Measurements from ENCODE around the gene FER.
A peak's percentile ranks its signal among the peaks of the same experiment; 100 is the strongest.
"Not testable (repeated sequence)": the region's sequence is repeated elsewhere in the genome, so short reads cannot be mapped to it uniquely, and the experiment has no call there.

Gene FER

DNA sequence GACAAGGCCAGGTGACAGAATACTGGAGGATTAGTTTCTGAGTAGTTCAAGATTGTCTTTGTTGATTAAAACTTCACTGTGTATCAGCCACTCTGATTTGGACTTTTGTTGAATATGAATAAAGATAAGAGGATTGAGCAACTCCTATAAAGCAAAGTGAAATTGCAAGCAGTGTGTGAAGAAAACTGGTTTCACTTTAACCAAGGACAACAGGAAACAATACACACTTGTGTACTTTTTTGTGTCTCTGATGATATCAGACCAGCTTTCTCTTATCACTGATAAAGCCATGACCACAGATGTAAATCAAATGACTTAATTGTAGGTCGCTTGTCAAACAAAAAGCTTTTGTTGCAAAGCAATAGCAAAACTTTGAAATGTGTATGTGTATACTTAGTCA, 268.6 kb downstream of the FER start:
- no peak for FAIRE-seq
- DNase-seq (ENCODE audit: insufficient read length, low spot score) = no peak
- TF ChIP-seq POLR2A (IDR thresholded peaks at IDR 0.05; ENCODE audit: low read depth, low read length) = no peak

DNA sequence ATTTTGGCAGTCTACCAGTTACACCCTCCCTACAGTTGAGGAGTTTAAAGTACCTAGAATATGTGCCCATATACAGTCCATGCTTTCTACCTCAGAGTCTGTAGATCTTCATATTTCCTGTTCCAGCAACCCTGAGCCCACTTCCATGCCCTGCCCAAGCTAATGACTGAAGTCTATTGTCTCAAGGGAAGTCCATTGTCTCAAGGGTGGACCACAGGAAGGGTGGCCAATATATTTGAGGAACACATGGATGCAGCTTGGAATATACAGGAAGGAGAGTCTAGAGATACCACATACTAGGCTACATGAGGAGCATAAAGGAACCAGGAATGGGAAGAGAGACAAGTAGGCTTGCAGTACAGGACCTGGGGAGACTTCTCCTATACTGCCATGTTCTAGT, 274.4 kb downstream of the FER start:
- TF ChIP-seq POLR2A (IDR thresholded peaks at IDR 0.05; ENCODE audit: low read depth, low read length) = no peak
- DNase-seq (ENCODE audit: insufficient read length, low spot score) (no peak), FAIRE-seq (no peak)

DNA sequence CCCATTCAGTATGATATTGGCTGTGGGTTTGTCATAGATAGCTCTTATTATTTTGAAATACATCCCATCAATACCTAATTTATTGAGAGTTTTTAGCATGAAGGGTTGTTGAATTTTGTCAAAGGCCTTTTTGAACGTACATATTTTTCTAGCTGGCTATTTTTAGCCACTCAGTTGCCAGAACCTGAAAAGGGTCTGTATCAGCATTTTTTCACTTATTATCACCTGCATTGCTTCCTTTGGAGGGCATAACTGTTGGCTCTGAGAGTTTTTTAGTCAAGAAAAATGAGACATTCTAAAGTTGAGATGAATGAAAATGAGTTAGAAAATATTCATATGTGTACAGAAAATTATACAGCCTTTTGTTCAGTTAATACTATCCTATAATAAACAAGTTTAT, 278.0 kb downstream of the FER start:
- not testable (repeated sequence) for FAIRE-seq; DNase-seq (ENCODE audit: insufficient read length, low spot score)

DNA sequence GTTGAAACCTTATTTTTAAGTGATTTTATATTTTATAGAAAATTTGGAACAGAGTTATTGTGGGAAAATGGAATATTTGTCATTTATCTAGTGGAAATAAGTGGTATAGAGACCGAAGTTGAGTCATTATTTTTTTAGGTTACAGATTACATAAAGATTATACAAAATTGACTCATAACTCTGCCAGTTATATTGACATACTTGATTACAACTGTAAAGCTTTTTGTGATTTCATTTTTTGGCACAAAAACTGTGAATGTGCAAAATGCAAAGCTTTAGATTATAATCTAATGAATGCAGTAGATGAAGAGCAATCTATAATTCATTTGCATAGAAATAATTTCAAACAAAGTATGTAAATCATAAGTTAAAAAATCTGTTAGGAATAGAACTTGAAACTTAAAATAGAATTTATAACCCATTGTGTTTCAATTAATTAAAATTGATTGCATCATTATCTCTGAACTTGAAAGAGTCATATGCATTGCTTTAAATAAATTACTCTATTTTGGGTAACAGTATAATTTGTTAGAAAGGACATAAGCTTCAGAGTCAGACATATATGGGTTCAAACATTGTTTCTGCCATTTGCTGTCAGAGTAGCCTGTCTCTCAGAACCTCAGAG, 280.4 kb downstream of the FER start:
- no peak for TF ChIP-seq POLR2A (IDR thresholded peaks at IDR 0.05; ENCODE audit: low read depth, low read length)
- FAIRE-seq = no peak
- no peak for DNase-seq (ENCODE audit: insufficient read length, low spot score)

DNA sequence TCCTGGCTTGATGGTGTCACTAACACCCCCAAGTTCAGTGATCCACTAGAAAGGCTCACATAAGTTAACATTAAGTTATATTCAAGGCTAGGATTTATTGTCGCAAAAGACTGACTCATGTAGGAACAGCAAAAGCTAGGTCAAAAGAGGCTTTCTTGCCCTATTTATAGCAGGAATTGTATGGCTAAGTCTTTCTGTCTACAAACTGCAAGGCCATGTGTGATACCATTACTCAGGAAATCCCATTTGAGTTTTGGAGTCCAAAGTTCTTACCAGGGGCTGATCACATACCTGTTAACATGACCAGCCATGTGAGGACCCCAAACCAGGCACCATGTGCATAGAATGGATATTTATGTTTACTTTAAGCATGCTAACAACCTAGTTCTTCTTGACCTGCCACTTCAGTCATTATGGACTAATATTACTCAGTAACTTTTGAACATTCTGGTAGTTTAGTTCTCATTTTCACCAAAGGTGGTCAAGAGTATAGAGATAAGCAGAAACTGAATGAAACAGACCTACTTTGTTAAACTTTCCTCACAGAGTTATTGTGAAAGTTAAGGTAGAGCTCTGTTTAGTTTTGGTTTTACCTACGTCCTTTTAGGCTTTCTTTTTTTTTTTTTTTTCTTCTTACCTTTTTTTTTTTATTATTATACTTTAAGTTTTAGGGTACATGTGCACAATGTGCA, 281.1 kb downstream of the FER start:
- FAIRE-seq = peak; percentile 66
- peak; percentile 2 for DNase-seq (ENCODE audit: insufficient read length, low spot score)
- TF ChIP-seq POLR2A (IDR thresholded peaks at IDR 0.05; ENCODE audit: low read depth, low read length) = no peak

DNA sequence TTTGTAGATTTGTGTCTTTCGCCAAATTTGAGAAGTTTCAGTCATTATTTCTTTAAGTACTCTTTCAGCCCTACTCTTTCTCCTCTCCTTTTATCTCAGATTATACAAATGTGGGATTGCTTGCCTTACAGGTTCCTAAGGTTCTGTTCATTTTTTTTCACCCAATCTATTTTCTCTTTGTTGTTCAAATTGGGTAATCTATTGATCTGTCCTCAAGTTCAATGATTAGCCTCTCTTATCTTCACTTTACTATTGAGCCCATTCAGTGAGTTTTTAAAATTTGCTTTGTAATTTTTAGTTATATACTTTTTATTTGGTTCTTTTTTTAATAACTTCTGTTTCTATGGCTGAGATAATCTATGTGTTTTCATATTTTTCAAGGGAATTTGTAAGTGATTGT, 282.1 kb downstream of the FER start:
- DNase-seq (ENCODE audit: insufficient read length, low spot score) = no peak
- TF ChIP-seq POLR2A (IDR thresholded peaks at IDR 0.05; ENCODE audit: low read depth, low read length) = no peak
- no peak for FAIRE-seq

DNA sequence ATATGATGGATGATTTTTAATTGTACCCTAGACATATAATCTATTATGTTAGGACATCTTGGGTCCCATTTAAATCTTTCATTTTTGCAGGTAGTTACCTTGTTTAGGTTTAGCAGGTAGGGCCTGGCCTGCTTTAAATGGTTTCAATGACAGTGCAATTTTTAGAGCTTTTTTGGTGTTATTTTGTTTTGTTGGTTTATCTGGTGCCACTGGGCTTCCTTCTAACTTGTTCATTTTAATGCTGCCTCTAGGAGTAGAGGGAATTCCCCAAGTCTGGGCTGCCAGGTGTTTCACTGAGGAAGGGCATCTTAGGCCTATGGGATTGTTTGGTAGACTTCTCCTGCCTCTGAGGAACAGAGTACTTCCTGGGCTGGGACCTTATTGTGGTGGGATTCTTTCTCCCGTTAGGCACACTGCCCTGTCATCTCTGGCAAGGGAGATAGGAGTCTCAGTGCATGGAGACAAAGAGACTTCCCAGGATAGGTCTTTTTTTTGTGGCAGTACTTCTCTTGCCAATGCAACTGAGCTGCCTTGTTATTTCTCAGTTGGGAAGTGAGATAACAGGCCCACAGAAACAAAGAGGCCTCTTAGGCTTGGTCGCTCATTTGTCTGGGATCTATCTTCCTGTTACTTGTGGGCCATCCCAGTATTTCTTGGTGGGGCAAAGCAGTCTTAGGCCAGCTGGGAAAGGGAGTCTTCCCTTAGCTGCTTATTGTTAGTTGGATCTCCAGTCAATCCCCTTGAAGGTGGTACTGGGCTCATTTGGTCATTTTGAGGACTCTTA, 282.9 kb downstream of the FER start:
- DNase-seq (ENCODE audit: insufficient read length, low spot score) (no peak), FAIRE-seq (no peak)
- no peak for TF ChIP-seq POLR2A (IDR thresholded peaks at IDR 0.05; ENCODE audit: low read depth, low read length)

DNA sequence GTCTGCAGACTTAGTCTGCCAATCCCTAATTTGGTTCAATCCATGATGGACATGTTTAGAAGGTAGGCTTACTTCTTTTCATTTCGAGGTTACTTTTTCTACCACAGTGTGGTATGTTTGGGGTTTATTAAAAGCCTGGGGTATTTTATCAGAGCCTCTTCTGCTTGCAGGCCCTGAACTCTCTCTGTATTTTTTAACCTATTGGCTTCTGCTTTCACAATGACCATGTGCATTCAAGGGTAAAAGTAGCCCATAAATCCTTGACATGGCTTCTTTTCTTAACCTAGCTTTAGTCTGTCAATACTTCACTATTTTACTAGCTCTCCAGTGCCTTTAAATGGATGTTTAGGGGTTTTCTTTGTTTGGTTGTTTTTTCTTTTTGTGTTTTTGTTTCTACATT, 286.6 kb downstream of the FER start:
- TF ChIP-seq POLR2A (IDR thresholded peaks at IDR 0.05; ENCODE audit: low read depth, low read length) = no peak
- no peak for FAIRE-seq
- DNase-seq (ENCODE audit: insufficient read length, low spot score) = no peak

DNA sequence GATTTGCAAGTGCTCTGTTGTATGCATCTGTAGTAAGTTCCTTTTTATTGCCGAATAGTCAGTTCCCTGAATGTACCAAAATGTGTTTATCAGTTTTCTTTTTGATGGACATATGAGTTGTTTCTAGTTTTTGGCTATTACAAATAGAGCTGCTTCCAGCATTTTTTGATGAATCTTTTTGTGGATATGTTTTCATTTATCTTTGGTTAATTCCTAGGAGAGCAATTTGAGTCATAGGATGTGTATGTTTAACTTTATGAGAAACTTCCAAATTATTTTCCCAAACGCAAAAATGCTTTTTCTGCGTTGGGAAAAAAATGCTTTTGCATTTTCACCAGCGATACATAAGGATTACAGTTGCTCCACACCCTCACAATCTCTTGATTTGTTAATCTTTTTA, 287.7 kb downstream of the FER start:
- DNase-seq (ENCODE audit: insufficient read length, low spot score) = no peak
- no peak for TF ChIP-seq POLR2A (IDR thresholded peaks at IDR 0.05; ENCODE audit: low read depth, low read length)
- peak; percentile 52 for FAIRE-seq

DNA sequence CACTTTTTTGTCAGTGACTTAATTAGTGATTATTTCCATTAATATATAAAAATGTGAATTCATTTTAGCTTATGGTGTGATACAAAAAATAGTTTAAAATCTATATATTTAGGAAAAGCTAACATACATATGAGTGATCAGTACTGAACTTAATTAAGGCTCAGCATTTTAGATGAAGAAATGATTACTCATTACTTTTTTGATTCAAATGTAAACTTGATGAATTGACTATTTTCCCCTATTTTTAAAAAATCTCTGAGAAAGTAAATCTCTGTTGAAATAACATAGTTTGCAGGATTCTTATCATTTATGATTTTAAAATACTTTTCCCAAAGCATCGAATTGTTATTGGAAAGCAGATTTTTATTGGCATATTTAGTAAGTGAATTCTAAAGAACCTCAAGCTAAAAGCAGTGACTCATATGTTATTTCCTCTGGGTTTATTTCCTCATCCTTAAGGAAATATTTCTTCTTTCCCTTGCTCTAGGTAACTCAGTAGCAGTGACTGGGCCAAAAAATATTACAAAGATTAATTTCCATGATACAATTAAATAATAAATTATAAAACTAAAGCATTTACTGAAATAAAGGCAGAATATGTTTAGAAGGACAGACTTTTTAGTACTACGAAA, 290.6 kb downstream of the FER start:
- TF ChIP-seq POLR2A (IDR thresholded peaks at IDR 0.05; ENCODE audit: low read depth, low read length) = no peak
- DNase-seq (ENCODE audit: insufficient read length, low spot score) (no peak), FAIRE-seq (peak; percentile 27)

DNA sequence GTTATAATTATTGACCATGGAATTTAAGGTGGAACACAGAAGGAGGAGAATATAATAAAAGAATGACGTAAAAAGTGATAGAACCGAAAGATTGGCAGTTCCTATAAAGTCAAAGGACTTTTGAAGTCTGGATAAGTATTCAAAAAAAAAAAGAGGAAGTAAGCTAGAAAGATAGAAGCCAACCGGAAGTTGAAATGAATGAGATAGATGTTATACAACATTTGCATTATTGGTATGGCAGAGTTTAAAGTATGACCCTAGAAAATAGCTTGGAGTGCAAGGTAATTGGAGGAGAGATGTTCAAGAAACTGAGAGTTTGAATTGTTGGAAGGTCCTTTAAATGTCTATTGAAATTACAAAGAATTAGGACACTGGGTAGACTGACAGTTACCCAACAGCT, 293.6 kb downstream of the FER start:
- FAIRE-seq (no peak), DNase-seq (ENCODE audit: insufficient read length, low spot score) (no peak)
- no peak for TF ChIP-seq POLR2A (IDR thresholded peaks at IDR 0.05; ENCODE audit: low read depth, low read length)

DNA sequence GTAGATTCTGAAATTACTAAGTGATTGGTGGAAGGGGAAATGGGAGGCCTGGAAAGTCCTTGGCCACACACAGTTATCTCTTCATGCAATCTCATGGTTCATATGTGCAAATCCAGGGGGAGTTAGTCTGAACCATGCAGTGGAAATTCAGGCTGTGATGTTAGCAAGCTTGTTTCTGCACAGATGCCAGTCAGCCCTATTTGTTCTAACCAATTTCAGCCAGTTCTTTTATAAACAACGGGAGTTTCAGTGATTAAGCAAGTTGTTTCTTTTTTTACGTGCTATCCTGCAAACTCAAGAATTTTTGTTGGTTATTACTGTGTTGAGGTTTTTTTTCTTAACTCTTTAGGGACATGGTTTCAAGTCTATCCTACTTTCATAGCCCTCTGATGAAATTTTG, 298.0 kb downstream of the FER start:
- no peak for FAIRE-seq
- no peak for TF ChIP-seq POLR2A (IDR thresholded peaks at IDR 0.05; ENCODE audit: low read depth, low read length)

DNA sequence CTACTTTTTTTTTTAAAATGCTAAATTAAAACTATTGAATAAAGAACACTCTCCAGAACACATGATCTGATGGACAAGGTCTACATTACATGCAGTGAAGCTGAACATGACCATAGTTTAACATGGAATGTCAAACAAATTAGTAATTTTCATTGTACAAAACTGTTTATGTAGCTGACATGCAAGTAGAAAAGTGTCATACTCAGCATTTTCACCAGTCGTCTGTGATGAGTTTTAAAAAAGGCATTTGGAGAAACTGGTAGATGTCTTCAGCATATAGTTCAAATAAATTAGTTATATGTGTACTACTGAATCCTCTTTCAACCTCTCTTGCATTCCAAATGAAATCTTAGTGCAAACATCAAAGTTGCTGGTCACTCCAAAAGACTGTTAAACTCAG, 301.9 kb downstream of the FER start:
- DNase-seq (ENCODE audit: insufficient read length, low spot score) = no peak
- peak; percentile 6 for FAIRE-seq
- TF ChIP-seq POLR2A (IDR thresholded peaks at IDR 0.05; ENCODE audit: low read depth, low read length) = no peak

More for the DNA sequence above, 298.0 kb downstream of the FER start:
- no peak for DNase-seq (ENCODE audit: insufficient read length, low spot score)

DNA sequence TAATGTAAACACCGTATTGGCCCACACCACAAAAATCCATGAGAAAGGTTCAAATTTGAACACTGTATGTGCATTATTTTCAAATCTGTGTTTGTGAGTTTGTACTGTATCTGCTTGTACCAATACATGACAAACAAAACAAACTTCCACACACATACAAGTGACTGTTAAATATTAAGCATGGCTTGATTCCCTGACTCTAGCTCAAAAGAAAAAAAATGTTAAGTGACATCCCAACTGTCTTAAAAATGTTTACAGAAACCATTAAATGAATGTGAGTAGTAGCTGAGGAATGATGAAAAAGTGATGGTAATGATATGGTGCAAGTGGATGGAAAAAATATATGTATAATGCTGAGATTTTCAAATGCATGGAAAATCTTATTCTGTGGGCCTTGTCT, 302.6 kb downstream of the FER start:
- DNase-seq (ENCODE audit: insufficient read length, low spot score) = not testable (repeated sequence)
- peak; percentile 87 for FAIRE-seq

DNA sequence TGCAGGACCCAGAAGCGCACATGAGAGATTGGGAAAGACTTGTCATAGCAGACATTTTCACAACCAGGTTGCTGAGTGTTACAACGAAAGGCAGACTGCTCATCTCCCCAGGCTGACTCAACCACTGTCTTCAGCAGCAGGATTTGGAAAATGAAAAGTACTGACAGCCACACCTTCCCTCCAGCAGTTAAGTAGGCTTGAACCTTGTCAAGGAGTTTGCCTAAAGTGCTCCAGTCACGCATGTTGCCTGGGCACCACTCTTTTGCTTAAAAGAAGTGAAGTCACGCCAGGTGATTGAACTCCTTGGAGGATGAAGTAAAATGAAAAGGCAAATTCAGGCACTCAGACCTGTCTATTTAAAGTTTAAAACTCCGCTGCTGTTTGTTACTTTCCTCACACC, 304.5 kb downstream of the FER start:
- not testable (repeated sequence) for FAIRE-seq; DNase-seq (ENCODE audit: insufficient read length, low spot score)
